Heart left ventricle (tissue), 13 donors: ENCODE data around the gene LIN54.

Source experiments
- CTCF ChIP-seq, 12 donors: fragments of 200-600 bp; sonication (generic) in 4 of 12; IDR thresholded peaks; one replicate each; pipeline versions ENCODE4 v1.5.0 to v1.8.0; 2018 to 2022; ENCODE audit warnings: antibody characterized with exemption in 12 of 12, mild to moderate bottlenecking in 5 of 12
- POLR2A ChIP-seq, 2 donors: fragments of 450-650 bp; IDR thresholded peaks; one replicate each; pipeline ENCODE4 v1.6.1; 2017; ENCODE audit warnings: antibody characterized with exemption in 2 of 2, mild to moderate bottlenecking in 2 of 2, moderate library complexity in 2 of 2
- donor health status: ischemic (EF 13 %, LVEDD 7.1; RV severe dilation, severe dysfunction).
- donor health status: DM: no; HTN: yes; CAD: no.
- donor health status: DM: no; HTN: no; CAD: no.
- donor health status: ischemic (EF 25% LVEDD 6.9; RV normal size, moderate dysfunction).
- donor health status: ischemic (EF 25% LVEDD 5.7; RV mildly dilated, moderate dysfunction).
- donor health status: ischemic (EF 35%, LVEDD 5.7; RV mildly dilated, moderate dysfunction).
- donor health status: nonischemic (EF 11% LVEDD 7.7; RV severe dilation, severe dysfunction).
- donor health status: DM: yes; HTN: yes; CAD: no.
- donor health status: PGD.
- donor health status: ischemic (EF 29% LVEDD 5.4; RV normal size, mild dysfunction).
- donor health status: nonischemic (EF 23%, LVEDD 6.1; RV moderate dilation, normal function).

- TF ChIP-seq CTCF (IDR thresholded peaks at IDR 0.05): no peak
- no peak for TF ChIP-seq POLR2A (IDR thresholded peaks at IDR 0.05)
Measured at GRCh38 chr4:82905205-82905604, 105.4 kb downstream of the LIN54 start.
